Keratinocyte (primary cell): ENCODE data around the gene GARRE1. TPM values are rescaled to one million over a fixed set of nuclear protein-coding genes. Genes with fewer than 3 reads are reported as not detected.

Experiments
- DNase-seq: peaks from one replicate; pipeline ENCODE4 v3.0.0-alpha.2; 2011; ENCODE audit warnings: low read depth, missing footprints, low spot score
- FAIRE-seq: peaks from 2 replicates; lab custom pipeline; 2011; peaks lifted over from hg19 to GRCh38; lab: Jason Lieb, UNC
- H2AFZ ChIP-seq: 2 replicates; pipeline ENCODE4 v1.6.0; 2012; ENCODE audit warnings: low read length, control low read depth, inconsistent platforms; ENCODE audit not compliant: control insufficient read depth
- H3K27ac ChIP-seq: 2 replicates; pipeline ENCODE4 v1.5.1; 2011; ENCODE audit warnings: low read length; ENCODE audit not compliant: control insufficient read depth, insufficient read depth
- H3K27me3 ChIP-seq: 3 replicates; pipeline ENCODE4 v1.6.0; 2011; ENCODE audit warnings: low read length; ENCODE audit not compliant: control insufficient read depth, insufficient read depth; ENCODE audit errors: extremely low read depth
- H3K36me3 ChIP-seq, 2 experiments: 2 replicates in 1 of 2; 3 replicates in 1 of 2; pipeline ENCODE4 v1.5.1; 2011; ENCODE audit warnings: low read length in 2 of 2, mild to moderate bottlenecking in 1 of 2; ENCODE audit not compliant: control insufficient read depth in 2 of 2, insufficient read depth in 2 of 2; ENCODE audit errors: extremely low read depth in 1 of 2
- H3K4me1 ChIP-seq: 3 replicates; pipeline ENCODE4 v1.5.1; 2011; ENCODE audit warnings: low read length; ENCODE audit not compliant: control insufficient read depth, insufficient read depth; ENCODE audit errors: extremely low read depth
- H3K4me2 ChIP-seq: 3 replicates; pipeline ENCODE4 v1.6.0; 2011; ENCODE audit warnings: low read depth, low read length; ENCODE audit not compliant: control insufficient read depth, insufficient read depth; ENCODE audit errors: extremely low read depth
- H3K4me3 ChIP-seq, 3 experiments: fragments of 200-600 bp in 1 of 3; sonication (generic) in 1 of 3; 2 replicates in 2 of 3; 3 replicates in 1 of 3; pipeline ENCODE4 v1.5.1; 2011 to 2016; ENCODE audit warnings: low read length in 3 of 3, mild to moderate bottlenecking in 3 of 3, control low read depth in 2 of 3, inconsistent platforms in 1 of 3, low read depth in 1 of 3, mixed read lengths in 1 of 3, mixed run types in 1 of 3, moderate library complexity in 1 of 3; ENCODE audit not compliant: control insufficient read depth in 2 of 3, insufficient read depth in 2 of 3; ENCODE audit errors: extremely low read depth in 1 of 3
- H3K79me2 ChIP-seq: 2 replicates; pipeline ENCODE4 v1.6.0; 2012; ENCODE audit warnings: low read length; ENCODE audit not compliant: control insufficient read depth, insufficient read depth
- H3K9ac ChIP-seq: 3 replicates; pipeline ENCODE4 v1.6.0; 2011; ENCODE audit warnings: low read length; ENCODE audit not compliant: control insufficient read depth, insufficient read depth; ENCODE audit errors: extremely low read depth
- H3K9me1 ChIP-seq: 3 replicates; pipeline ENCODE4 v1.6.0; 2011; ENCODE audit warnings: low read length; ENCODE audit not compliant: control insufficient read depth, insufficient read depth; ENCODE audit errors: extremely low read depth
- H3K9me3 ChIP-seq: 2 replicates; pipeline ENCODE4 v1.5.1; 2012; ENCODE audit warnings: low read depth, low read length; ENCODE audit not compliant: control insufficient read depth
- H4K20me1 ChIP-seq: 3 replicates; pipeline ENCODE4 v1.6.0; 2011; ENCODE audit warnings: low read length; ENCODE audit not compliant: control insufficient read depth, insufficient read depth; ENCODE audit errors: extremely low read depth
- CTCF ChIP-seq, 3 experiments: IDR thresholded peaks in 1 of 3; conservative IDR thresholded peaks in 1 of 3; optimal IDR thresholded peaks in 1 of 3; 2 replicates in 2 of 3; 3 replicates in 1 of 3; pipeline versions ENCODE3 to v1.5.1; 2011; ENCODE audit warnings: low read length in 3 of 3, mild to moderate bottlenecking in 3 of 3, moderate library complexity in 2 of 3, control low read depth in 1 of 3, inconsistent platforms in 1 of 3; ENCODE audit not compliant: insufficient read depth in 2 of 3; ENCODE audit errors: extremely low read depth in 1 of 3
- EZH2 ChIP-seq: IDR thresholded peaks from one replicate; pipeline ENCODE4 v1.6.1; 2012; ENCODE audit warnings: inconsistent platforms, mild to moderate bottlenecking, low read length, moderate library complexity
- dilution Hi-C: fragments of 300-500 bp; cut with MboI; formaldehyde crosslinking; loops from one replicate; pipeline ENCODE4 v1.7.0; 2020; ENCODE audit warnings: low sequenced_read_pairs; ENCODE audit not compliant: extremely low pct_ligation_motif_present
- polyA plus RNA-seq, 5 experiments: library from polyadenylated mRNA; depleted of rRNA in 3 of 5; stranded (reverse) in 3 of 5; stranded (forward) in 1 of 5; unstranded in 1 of 5; fragments of >200 nt; gene quantifications; 1 replicate in 1 of 5; 2 replicates in 3 of 5; 3 replicates in 1 of 5; pipeline versions ENCODE4 v1.2.1 to v1.2.3, GENCODE V29; 2011 to 2012; ENCODE audit warnings: missing spikeins in 2 of 5, low read depth in 1 of 5, low replicate concordance in 1 of 5

Gene GARRE1
- polyA plus RNA-seq, 1 donor (not counting 4 experiments of a cell fraction or from before 2014, with no cell fraction given): 5.7 TPM

GRCh38 chr19:34228762-34229161 lies 25.6 kb upstream of the GARRE1 start:
- Histone ChIP-seq H3K27me3 (no peaks in the 10 kb centered on the region), H3K9me1 (peaks cover 6% of the 10 kb centered on the region), H3K4me2 (no peak overlapping the region), H3K4me3 (no peak overlapping the region), H3K79me2 (no peaks in the 10 kb centered on the region), H3K9me3 (no peaks in the 10 kb centered on the region), H4K20me1 (peaks cover 10% of the 10 kb centered on the region), H3K4me1 (peaks cover 31% of the 10 kb centered on the region), H3K9ac (no peak overlapping the region), H3K27ac (no peak overlapping the region), H2AFZ (no peak overlapping the region), H3K36me3 (peaks cover 16 to 34% of the 10 kb centered on the region in 2 experiments)
- TF ChIP-seq CTCF (optimal IDR thresholded peaks at IDR 0.05 in 1 of 3, IDR thresholded peaks at IDR 0.05 in 1 of 3, conservative IDR thresholded peaks at IDR 0.05 in 1 of 3; ENCODE audit: extremely low read depth in 1 of 3, insufficient read depth in 2 of 3, low read length in 3 of 3) (no peak), EZH2 (no peak)
- DNase-seq: no peak
- FAIRE-seq: no peak
- dilution Hi-C loops: no loop called here

GRCh38 chr19:34229721-34230120 lies 24.6 kb upstream of the GARRE1 start:
- dilution Hi-C loops: no loop called here
- no peak overlapping the region for H3K4me2 ChIP-seq
- H4K20me1 ChIP-seq: peaks cover 10% of the 10 kb centered on the region
- H3K9me3 ChIP-seq: no peaks in the 10 kb centered on the region
- H3K9me1 ChIP-seq: peaks cover 6% of the 10 kb centered on the region
- no peak overlapping the region for H3K4me3 ChIP-seq
- DNase-seq (no peak), FAIRE-seq (no peak)
- no peak overlapping the region for H2AFZ ChIP-seq
- H3K4me1 ChIP-seq: peaks cover 26% of the 10 kb centered on the region
- H3K27me3 ChIP-seq: no peaks in the 10 kb centered on the region
- no peak overlapping the region for H3K27ac ChIP-seq
- TF ChIP-seq EZH2 (no peak), CTCF (optimal IDR thresholded peaks at IDR 0.05 in 1 of 3, IDR thresholded peaks at IDR 0.05 in 1 of 3, conservative IDR thresholded peaks at IDR 0.05 in 1 of 3; ENCODE audit: extremely low read depth in 1 of 3, insufficient read depth in 2 of 3, low read length in 3 of 3) (no peak)
- peaks cover 10 to 27% of the 10 kb centered on the region in 2 experiments for H3K36me3 ChIP-seq
- no peaks in the 10 kb centered on the region for H3K79me2 ChIP-seq
- no peak overlapping the region for H3K9ac ChIP-seq
